ENCODE data around the gene MAGEA3.

MAGEA3 gene

DNA sequence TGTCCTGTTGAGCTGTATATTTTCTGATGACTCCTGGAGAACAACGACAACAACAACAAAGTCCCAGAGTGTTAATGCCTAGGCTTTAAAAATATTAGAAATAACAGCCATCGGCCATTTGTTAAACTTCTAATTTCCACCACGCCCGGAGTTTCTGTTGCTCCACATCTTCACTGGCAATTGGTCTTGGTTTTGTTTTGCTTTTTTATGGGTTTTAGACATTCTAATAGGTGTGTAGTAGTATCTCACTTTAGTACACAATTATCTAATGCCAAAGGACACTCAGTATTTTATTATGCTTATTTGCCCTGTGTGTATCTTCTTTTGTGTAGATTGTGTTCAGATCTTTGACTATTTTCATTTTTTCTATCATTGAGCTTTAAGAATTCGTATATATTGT is 40.0 kb downstream of the MAGEA3 start:
- H3K9me3 ChIP-seq (ENCODE audit: control insufficient read depth, insufficient read depth, low read depth, low read length): peaks cover 13% of the 10 kb centered on the region; the same call in 1 of the 2 replicates
- H3K4me3 ChIP-seq (ENCODE audit: low read depth, low read length): no peak overlapping the region
- no peak overlapping the region for H3K9ac ChIP-seq (ENCODE audit: low read length)
- no peaks in the 10 kb centered on the region for H3K4me1 ChIP-seq (ENCODE audit: control insufficient read depth, insufficient read depth, low read length)
- H3K27me3 ChIP-seq (ENCODE audit: control insufficient read depth, insufficient read depth, low read length): no peaks in the 10 kb centered on the region
- H3K27ac ChIP-seq (ENCODE audit: low read depth, low read length): no peak overlapping the region
- H3K36me3 ChIP-seq (ENCODE audit: control insufficient read depth, insufficient read depth, low read length): no peaks in the 10 kb centered on the region
